CD14-positive monocyte (primary cell): ENCODE results near the gene TSPAN8. TPM values are rescaled to one million over a fixed set of nuclear protein-coding genes. Genes with fewer than 3 reads are reported as not detected.

Experiments
- DNase-seq, 3 donors: peaks; one replicate each; pipeline ENCODE4 v3.0.0-alpha.2; 2011 to 2022
- H2AFZ ChIP-seq: 2 replicates; pipeline ENCODE4 v1.6.0; 2012; ENCODE audit warnings: mild to moderate bottlenecking, low read depth, low read length, inconsistent platforms; ENCODE audit not compliant: insufficient read depth, poor library complexity, severe bottlenecking
- H3K27ac ChIP-seq, 2 donors: 1 replicate in 1 of 2; 2 replicates in 1 of 2; pipeline ENCODE4 v1.5.1; 2012 to 2013; ENCODE audit warnings: low read length in 2 of 2, control low read depth in 1 of 2, inconsistent platforms in 1 of 2, low read depth in 1 of 2, mild to moderate bottlenecking in 1 of 2
- H3K27me3 ChIP-seq, 2 donors: one replicate each; pipeline versions ENCODE4 v1.6.0 to v1.6.1; 2011 to 2013; ENCODE audit warnings: low read length in 2 of 2; ENCODE audit not compliant: control insufficient read depth in 2 of 2, insufficient read depth in 2 of 2
- H3K36me3 ChIP-seq, 2 donors: replicated peaks in 1 of 2; 1 replicate in 1 of 2; 2 replicates in 1 of 2; pipeline versions ENCODE4 v1.5.1 to v1.6.1; 2012 to 2013; ENCODE audit warnings: low read length in 2 of 2, control low read depth in 1 of 2, inconsistent platforms in 1 of 2, mild to moderate bottlenecking in 1 of 2; ENCODE audit not compliant: insufficient read depth in 2 of 2, control insufficient read depth in 1 of 2
- H3K4me1 ChIP-seq, 2 donors: 1 replicate in 1 of 2; 2 replicates in 1 of 2; pipeline versions ENCODE4 v1.5.1 to v1.6.1; 2012 to 2013; ENCODE audit warnings: low read length in 2 of 2, control low read depth in 1 of 2, inconsistent platforms in 1 of 2, mild to moderate bottlenecking in 1 of 2, moderate library complexity in 1 of 2; ENCODE audit not compliant: insufficient read depth in 2 of 2, control insufficient read depth in 1 of 2
- H3K4me2 ChIP-seq: replicated peaks from 2 replicates; pipeline ENCODE3; 2012; ENCODE audit warnings: low read length, moderate library complexity, mild to moderate bottlenecking; ENCODE audit not compliant: poor library complexity, severe bottlenecking; ENCODE audit errors: extremely low read depth
- H3K4me3 ChIP-seq, 3 experiments: fragments of 200-600 bp in 1 of 3; sonication (generic) in 1 of 3; replicated peaks in 1 of 3; 1 replicate in 2 of 3; 2 replicates in 1 of 3; pipeline ENCODE4 v1.5.1; 2011 to 2013; ENCODE audit warnings: low read length in 3 of 3, mild to moderate bottlenecking in 3 of 3, control low read depth in 2 of 3, low read depth in 2 of 3, inconsistent platforms in 1 of 3, moderate library complexity in 1 of 3
- H3K79me2 ChIP-seq: 2 replicates; pipeline ENCODE4 v1.6.0; 2012; ENCODE audit warnings: mild to moderate bottlenecking, control low read depth, inconsistent platforms, low read length, moderate library complexity; ENCODE audit not compliant: insufficient read depth
- H3K9ac ChIP-seq: 2 replicates; pipeline ENCODE4 v1.6.0; 2017; ENCODE audit warnings: low read length, mild to moderate bottlenecking; ENCODE audit not compliant: insufficient read depth, poor library complexity, severe bottlenecking
- H3K9me3 ChIP-seq, 2 donors: replicated peaks in 1 of 2; 1 replicate in 1 of 2; 2 replicates in 1 of 2; pipeline versions ENCODE4 v1.5.1 to v1.6.1; 2012 to 2013; ENCODE audit warnings: low read length in 2 of 2, control low read depth in 1 of 2; ENCODE audit not compliant: control insufficient read depth in 1 of 2, insufficient read depth in 1 of 2
- H4K20me1 ChIP-seq: 2 replicates; pipeline ENCODE4 v1.6.0; 2012; ENCODE audit warnings: mild to moderate bottlenecking, low read length, control low read depth, moderate library complexity; ENCODE audit not compliant: insufficient read depth
- H3K27ac Mint-ChIP-seq, 7 donors: one replicate each; pipeline ENCODE4 v1.8.0; 2020; ENCODE audit warnings: mild to moderate bottlenecking in 7 of 7, mixed read lengths in 7 of 7, moderate library complexity in 6 of 7, inconsistent platforms in 2 of 7
- H3K27me3 Mint-ChIP-seq, 3 donors: one replicate each; pipeline ENCODE4 v1.8.0; 2021 to 2022; ENCODE audit warnings: low read depth in 3 of 3, mild to moderate bottlenecking in 3 of 3, mixed read lengths in 3 of 3, moderate library complexity in 3 of 3, inconsistent platforms in 1 of 3
- H3K36me3 Mint-ChIP-seq, 2 donors: one replicate each; pipeline ENCODE4 v1.8.0; 2020; ENCODE audit warnings: mixed read lengths in 2 of 2, inconsistent platforms in 1 of 2, mild to moderate bottlenecking in 1 of 2
- H3K4me1 Mint-ChIP-seq: one replicate; pipeline ENCODE4 v1.8.0; 2020; ENCODE audit warnings: mild to moderate bottlenecking, mixed read lengths
- H3K4me3 Mint-ChIP-seq, 2 donors: one replicate each; pipeline ENCODE4 v1.8.0; 2020; ENCODE audit warnings: mild to moderate bottlenecking in 2 of 2, mixed read lengths in 2 of 2, moderate library complexity in 1 of 2
- H3K9me3 Mint-ChIP-seq, 7 donors: one replicate each; pipeline ENCODE4 v1.8.0; 2020 to 2022; ENCODE audit warnings: mixed read lengths in 7 of 7, mild to moderate bottlenecking in 6 of 7, moderate library complexity in 6 of 7, inconsistent platforms in 2 of 7
- CTCF ChIP-seq: fragments of 200-600 bp; IDR thresholded peaks from one replicate; pipeline ENCODE4 v1.8.0; 2022; ENCODE audit warnings: antibody characterized with exemption, mild to moderate bottlenecking
- WGBS: methylation state at CpG from one replicate; pipeline ENCODE4 v1.1.5; 2013; ENCODE audit warnings: missing lambda C conversion rate; ENCODE audit not compliant: insufficient coverage; 5-methylcytosine and 5-hydroxymethylcytosine counted together
- intact Hi-C, 2 donors: fragments of 100-400 bp; cut with micrococcal nuclease; formaldehyde crosslinking; loops; one replicate each; pipeline versions ENCODE4 v1.15.0 to v1.15.1; 2023
- polyA plus RNA-seq, 3 donors: library from polyadenylated mRNA; depleted of rRNA in 1 of 3; unstranded in 2 of 3; stranded (reverse) in 1 of 3; fragments of 300-500 nt in 2 of 3; fragments of >200 nt in 1 of 3; fragmentation: Illumina TruSeq in 2 of 3; gene quantifications; 1 replicate in 2 of 3; 2 replicates in 1 of 3; pipeline ENCODE4 v1.2.3, GENCODE V29; 2012 to 2021

TSPAN8 gene
- polyA plus RNA-seq, 3 donors: not detected

- no peaks in the 10 kb centered on the region for H3K4me1 Mint-ChIP-seq
- no peak overlapping the region for H3K27ac Mint-ChIP-seq
- Histone ChIP-seq H3K4me3 (no peak overlapping the region), H3K36me3 (no peaks in the 10 kb centered on the region), H3K79me2 (no peaks in the 10 kb centered on the region), H3K27me3 (no peaks in the 10 kb centered on the region), H2AFZ (no peak overlapping the region), H3K4me2 (no peak overlapping the region), H3K27ac (no peak overlapping the region), H3K9me3 (peaks cover 6 to 11% of the 10 kb centered on the region in 2 donors), H3K4me1 (no peaks in the 10 kb centered on the region), H4K20me1 (no peaks in the 10 kb centered on the region), H3K9ac (no peak overlapping the region)
- no peak for DNase-seq
- no peak overlapping the region for H3K4me3 Mint-ChIP-seq
- intact Hi-C loops: no loop called here
- no peaks in the 10 kb centered on the region for H3K36me3 Mint-ChIP-seq
- peaks cover 2 to 16% (median 6%) of the 10 kb centered on the region in 7 donors for H3K9me3 Mint-ChIP-seq
- H3K27me3 Mint-ChIP-seq: no peaks in the 10 kb centered on the region
- no CpG with 5 or more reads among the region's 1 CpG for WGBS
- TF ChIP-seq CTCF: no peak
Measured at GRCh38 chr12:71170456-71170855, 12.7 kb upstream of the TSPAN8 start.

- no peak for TF ChIP-seq CTCF
- peaks cover 17 to 20% of the 10 kb centered on the region in 2 donors for H3K9me3 ChIP-seq
- no peaks in the 10 kb centered on the region for H3K27me3 ChIP-seq
- intact Hi-C loops: no loop called here
- H3K9ac ChIP-seq: no peak overlapping the region
- no peaks in the 10 kb centered on the region for H3K4me1 ChIP-seq
- no peaks in the 10 kb centered on the region for H3K4me1 Mint-ChIP-seq
- H3K27ac ChIP-seq: no peak overlapping the region
- no peak overlapping the region for H3K4me3 ChIP-seq
- H3K27ac Mint-ChIP-seq: no peak overlapping the region
- H3K79me2 ChIP-seq: no peaks in the 10 kb centered on the region
- no peak for DNase-seq
- no peak overlapping the region for H2AFZ ChIP-seq
- H3K4me3 Mint-ChIP-seq: no peak overlapping the region
- no peak overlapping the region for H3K4me2 ChIP-seq
- no peaks in the 10 kb centered on the region for H3K27me3 Mint-ChIP-seq
- H3K36me3 Mint-ChIP-seq: no peaks in the 10 kb centered on the region
- no peaks in the 10 kb centered on the region for H4K20me1 ChIP-seq
- peaks cover 7 to 20% (median 12%) of the 10 kb centered on the region in 7 donors for H3K9me3 Mint-ChIP-seq
- no peaks in the 10 kb centered on the region for H3K36me3 ChIP-seq
Measured at GRCh38 chr12:71169286-71169685, 11.5 kb upstream of the TSPAN8 start.
